Measurements from ENCODE around the gene TESK2.

- TF ChIP-seq CTCF (conservative IDR thresholded peaks at IDR 0.05), result no peak
- no peak for TF ChIP-seq EZH2 (IDR thresholded peaks at IDR 0.05; ENCODE audit: low read depth)
Observed at GRCh38 chr1:45300669-45300997, 190.3 kb downstream of the TESK2 start.

Data from PC-9 (cell line).